Germinal center (tissue), 1 donor: ENCODE results near the gene USP6NL.

Source experiments
- DNase-seq: peaks from one replicate; pipeline ENCODE4 v3.0.0; 2012; ENCODE audit warnings: mixed read lengths, low spot score

USP6NL gene

DNA sequence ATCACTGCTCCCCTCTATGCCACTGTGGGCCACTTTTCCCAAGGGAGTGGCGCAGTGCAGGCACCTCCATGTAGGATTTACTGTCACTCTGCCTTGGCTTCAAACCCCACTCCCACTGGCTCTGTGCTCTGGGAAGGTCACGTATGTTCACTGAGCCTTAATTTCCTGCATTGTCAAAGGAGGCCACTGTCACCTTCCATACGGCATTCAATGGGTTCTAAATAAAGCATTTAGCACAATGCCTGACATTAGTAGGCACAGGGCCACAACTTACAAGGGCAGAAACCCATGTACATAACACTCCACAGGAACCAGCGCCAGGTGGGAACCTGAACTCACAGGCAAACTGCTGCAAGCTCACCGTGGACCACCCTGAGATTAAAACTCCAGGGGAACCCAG, 196.4 kb downstream of the USP6NL start:
- DNase-seq = no peak

DNA sequence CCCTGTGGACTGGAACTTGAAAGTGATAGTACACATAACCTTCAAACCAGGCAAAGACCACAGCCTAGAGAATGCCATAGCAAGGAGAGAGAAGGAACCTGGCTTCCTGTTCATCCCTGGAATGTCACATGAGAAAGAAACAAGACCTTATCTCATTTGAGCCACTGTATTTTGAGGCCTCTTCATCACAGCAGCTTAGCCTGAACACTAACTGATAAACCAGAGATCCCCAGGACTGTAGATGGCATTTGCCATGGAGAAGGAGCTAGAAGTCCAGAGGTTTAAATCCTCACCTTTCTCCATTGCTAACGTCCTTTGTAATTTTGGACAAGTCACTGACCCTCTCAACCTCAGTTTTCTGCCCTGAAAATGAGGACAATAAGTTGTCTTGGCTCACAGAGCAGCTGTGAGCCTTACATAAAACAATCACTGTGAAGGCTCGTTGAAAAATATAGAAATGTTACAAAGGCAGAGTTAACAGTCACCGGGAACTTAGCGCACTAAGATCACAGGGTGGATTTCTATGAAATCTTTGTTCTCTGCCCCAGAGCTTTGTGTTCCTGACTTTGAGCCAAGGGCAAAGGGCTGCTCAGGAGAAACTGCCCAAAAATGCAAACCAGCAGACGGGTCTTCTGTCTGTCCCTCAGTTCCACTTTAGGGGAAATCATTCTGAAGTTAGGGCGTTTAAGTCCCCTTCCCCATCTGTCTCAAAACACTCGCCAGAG, 197.0 kb downstream of the USP6NL start:
- no peak for DNase-seq

DNA sequence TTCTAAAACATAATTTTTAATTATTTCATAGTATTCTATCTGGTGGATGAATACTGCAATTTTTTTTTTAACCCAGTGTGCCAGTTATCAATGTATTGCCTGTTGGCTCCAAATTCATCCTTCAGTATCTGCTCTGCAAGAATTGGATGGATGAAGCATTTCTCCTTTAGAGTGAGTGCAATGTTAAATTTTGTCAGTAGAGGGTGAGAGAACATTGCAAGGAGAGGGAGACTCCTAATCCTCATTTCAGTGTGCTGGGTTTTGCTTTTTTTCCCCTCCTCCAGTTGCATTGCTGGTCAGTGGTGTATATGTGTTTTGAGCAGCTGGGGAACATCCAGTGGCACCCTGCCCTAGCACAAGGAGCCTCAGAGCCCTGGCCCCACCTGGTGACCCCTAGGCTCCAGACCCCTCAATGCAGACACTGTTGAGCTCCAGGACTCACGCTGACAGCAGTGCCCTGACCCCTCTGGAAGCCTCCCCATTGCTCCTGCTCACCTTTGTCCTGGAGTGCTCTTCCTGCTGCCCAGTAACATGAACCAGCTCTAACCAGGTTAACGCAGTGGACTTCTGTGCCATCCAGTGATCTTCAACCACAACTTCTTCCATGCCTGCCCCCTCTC, 199.4 kb downstream of the USP6NL start:
- DNase-seq = no peak

DNA sequence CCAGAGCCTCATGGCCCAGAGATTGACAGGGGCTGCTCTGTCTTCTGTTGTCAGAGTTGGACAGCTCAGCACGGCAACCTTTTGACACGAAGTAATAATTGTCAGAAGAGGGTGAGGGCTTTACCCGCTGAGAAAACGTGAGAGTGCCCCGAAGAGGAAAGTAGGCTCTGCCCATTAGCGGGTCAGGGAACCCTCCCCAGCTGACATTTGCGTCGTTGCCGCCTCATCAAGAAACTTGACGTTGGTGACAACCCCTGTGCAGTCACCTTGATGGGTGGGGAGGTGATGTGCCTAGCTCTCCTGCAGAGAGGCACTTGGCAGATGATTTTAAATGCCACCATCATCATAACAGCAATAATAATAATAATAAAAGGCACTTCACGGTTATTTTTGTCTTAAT, 202.1 kb downstream of the USP6NL start:
- DNase-seq = no peak

DNA sequence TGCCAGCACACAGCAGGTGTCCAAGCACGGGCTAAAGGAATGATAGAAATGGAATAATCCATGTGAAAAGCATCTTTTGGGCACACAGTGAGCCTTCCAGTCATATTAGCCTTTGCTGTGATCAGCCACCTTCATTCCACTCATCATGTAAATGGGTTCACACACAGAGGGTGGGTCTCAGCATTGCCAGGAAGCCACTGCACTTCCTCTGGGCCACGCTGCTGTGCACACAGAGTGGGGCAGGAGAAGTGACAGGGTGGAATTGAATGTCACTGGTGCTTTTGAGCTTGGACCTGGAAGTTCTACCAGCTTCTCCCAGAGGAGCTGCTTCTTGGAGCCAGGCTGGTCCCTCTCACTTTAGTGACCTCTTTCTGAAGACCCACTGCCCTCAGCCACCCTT, 203.5 kb downstream of the USP6NL start:
- no peak for DNase-seq

DNA sequence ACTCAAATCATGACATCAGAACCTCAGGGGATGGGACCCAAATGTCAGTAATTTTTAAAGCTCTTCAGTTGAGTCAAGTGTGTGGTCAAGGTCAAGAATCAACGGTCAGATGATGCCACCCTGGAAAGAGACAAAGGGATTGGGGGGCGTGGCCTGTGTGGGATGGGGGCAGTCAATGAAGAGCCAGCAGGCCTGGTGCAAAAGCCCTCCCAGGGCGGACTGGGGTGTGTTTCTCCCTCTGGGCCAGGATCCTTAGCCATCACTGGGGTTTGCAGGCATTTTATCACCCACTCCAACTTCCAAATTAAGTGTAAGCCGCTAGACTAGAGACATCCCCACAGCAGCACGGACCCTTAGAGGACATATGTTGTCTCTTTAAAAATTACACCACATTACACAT, 204.7 kb downstream of the USP6NL start:
- no peak for DNase-seq

DNA sequence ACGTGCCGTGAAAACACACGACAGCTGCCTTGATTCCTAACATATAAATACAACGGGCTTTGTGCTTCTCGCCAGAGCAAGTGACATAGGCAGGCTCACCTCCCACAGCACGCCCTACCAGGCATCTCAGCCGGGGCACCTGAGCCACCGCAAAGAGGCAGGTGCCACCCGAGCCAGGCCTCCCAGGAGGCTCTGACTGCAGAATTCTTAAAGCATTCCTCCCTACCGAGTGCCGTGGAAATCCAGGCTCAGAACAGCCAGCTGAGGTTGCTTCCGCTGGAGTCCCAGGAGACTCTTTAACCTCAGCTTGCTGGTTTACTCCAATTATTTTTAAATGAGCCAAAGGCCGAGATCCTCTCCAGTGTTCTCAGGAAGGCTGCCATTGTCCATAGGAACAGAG, 206.5 kb downstream of the USP6NL start:
- DNase-seq = no peak
